H1 (cell line): ENCODE results near the gene SYF2. TPM values are rescaled to one million over a fixed set of nuclear protein-coding genes. Genes with fewer than 3 reads are reported as not detected.

Experiments
- CTCF ChIA-PET: fragments of 300-600 bp; sonication (Branson Sonifier 250); formaldehyde crosslinking; loops from one replicate; lab custom pipeline; 2021; ENCODE audit not compliant: partially characterized antibody; lab: Charles Lee
- POLR2A ChIA-PET: fragments of 300-600 bp; sonication (Branson Sonifier 250); formaldehyde crosslinking; loops from one replicate; lab custom pipeline; 2021; ENCODE audit warnings: inconsistent platforms; ENCODE audit not compliant: partially characterized antibody; lab: Charles Lee
- DNase-seq, 2 experiments: peaks; one replicate each; pipeline versions ENCODE4 v3.0.0 to v3.0.0-alpha.2; 2010 to 2022; ENCODE audit warnings: low spot score in 2 of 2, low read depth in 1 of 2, mixed read lengths in 1 of 2
- FAIRE-seq: peaks from 2 replicates; lab custom pipeline; 2011; peaks lifted over from hg19 to GRCh38; lab: Jason Lieb, UNC
- H2AFZ ChIP-seq: 2 replicates; pipeline ENCODE4 v1.8.1; 2012; ENCODE audit warnings: low read length, inconsistent platforms
- H2AK5ac ChIP-seq: 2 replicates; pipeline ENCODE4 v1.6.1; 2013; ENCODE audit warnings: low read depth, low read length
- H2BK120ac ChIP-seq: replicated peaks from 2 replicates; pipeline ENCODE3; 2013; ENCODE audit warnings: low read depth, low read length, inconsistent platforms
- H2BK12ac ChIP-seq: 2 replicates; pipeline ENCODE4 v1.6.1; 2013; ENCODE audit warnings: low read depth, low read length
- H2BK15ac ChIP-seq: 2 replicates; pipeline ENCODE4 v1.6.1; 2013; ENCODE audit warnings: low read length
- H2BK20ac ChIP-seq: 2 replicates; pipeline ENCODE4 v1.6.1; 2013; ENCODE audit warnings: low read length
- H2BK5ac ChIP-seq: 2 replicates; pipeline ENCODE4 v1.6.1; 2013; ENCODE audit warnings: low read depth, low read length
- H3K14ac ChIP-seq: 2 replicates; pipeline ENCODE4 v1.6.1; 2013; ENCODE audit warnings: inconsistent platforms; ENCODE audit not compliant: insufficient read length
- H3K18ac ChIP-seq: 2 replicates; pipeline ENCODE4 v1.6.1; 2013; ENCODE audit warnings: low read length; ENCODE audit errors: extremely low read depth
- H3K23ac ChIP-seq: 2 replicates; pipeline ENCODE4 v1.6.1; 2013; ENCODE audit warnings: inconsistent platforms; ENCODE audit not compliant: insufficient read length
- H3K23me2 ChIP-seq: 2 replicates; pipeline ENCODE4 v1.6.1; 2013; ENCODE audit warnings: low read depth, low read length
- H3K27ac ChIP-seq: 2 replicates; pipeline ENCODE4 v1.6.1; 2011; ENCODE audit warnings: low read depth, low read length, inconsistent platforms
- H3K27me3 ChIP-seq, 4 experiments: replicated peaks in 1 of 4; 1 replicate in 1 of 4; 2 replicates in 3 of 4; pipeline versions ENCODE4 v1.6.1 to v1.8.1; 2011 to 2013; ENCODE audit warnings: low read length in 3 of 4, mild to moderate bottlenecking in 3 of 4, inconsistent platforms in 2 of 4, mixed read lengths in 2 of 4, moderate library complexity in 1 of 4; ENCODE audit not compliant: control insufficient read depth in 3 of 4, insufficient read depth in 3 of 4; ENCODE audit errors: extremely low read depth in 1 of 4
- H3K36me3 ChIP-seq, 4 experiments: 2 replicates each; pipeline versions ENCODE4 v1.6.1 to v1.8.1; 2011 to 2013; ENCODE audit warnings: mild to moderate bottlenecking in 4 of 4, low read length in 3 of 4, moderate library complexity in 2 of 4, control low read depth in 1 of 4, inconsistent platforms in 1 of 4; ENCODE audit not compliant: insufficient read depth in 4 of 4, control insufficient read depth in 2 of 4
- H3K4ac ChIP-seq: replicated peaks from 2 replicates; pipeline ENCODE3; 2013; ENCODE audit warnings: low read length, low read depth, mixed read lengths, inconsistent platforms; ENCODE audit not compliant: insufficient read length
- H3K4me1 ChIP-seq, 4 experiments: replicated peaks in 1 of 4; 1 replicate in 1 of 4; 2 replicates in 3 of 4; pipeline versions ENCODE4 v1.6.1 to v1.8.1; 2011 to 2013; ENCODE audit warnings: low read length in 3 of 4, inconsistent platforms in 2 of 4, mixed read lengths in 1 of 4; ENCODE audit not compliant: insufficient read depth in 4 of 4, control insufficient read depth in 3 of 4
- H3K4me2 ChIP-seq, 2 experiments: 2 replicates each; pipeline versions ENCODE4 v1.6.1 to v1.8.1; 2011 to 2013; ENCODE audit warnings: low read depth in 2 of 2, low read length in 2 of 2, control low read depth in 1 of 2, inconsistent platforms in 1 of 2, mild to moderate bottlenecking in 1 of 2; ENCODE audit not compliant: insufficient read depth in 1 of 2
- H3K4me3 ChIP-seq, 4 experiments: fragments of 200-600, 300-600 bp in 1 of 4; sonication (generic), shearing (Covaris generic), sonication (Bioruptor Twin) in 1 of 4; 2 replicates each; pipeline versions ENCODE4 v1.5.1 to v1.8.1; 2011 to 2016; ENCODE audit warnings: low read length in 4 of 4, low read depth in 3 of 4, control low read depth in 2 of 4, inconsistent platforms in 2 of 4, mild to moderate bottlenecking in 2 of 4, mixed read lengths in 1 of 4, moderate library complexity in 1 of 4; ENCODE audit not compliant: insufficient read depth in 2 of 4; ENCODE audit errors: extremely low read depth in 1 of 4
- H3K56ac ChIP-seq: replicated peaks from 2 replicates; pipeline ENCODE3; 2013; ENCODE audit warnings: low read depth, mild to moderate bottlenecking, mixed read lengths, low read length, inconsistent platforms; ENCODE audit not compliant: insufficient read length
- H3K79me1 ChIP-seq: 2 replicates; pipeline ENCODE4 v1.6.1; 2013; ENCODE audit warnings: low read depth, low read length, control low read depth
- H3K79me2 ChIP-seq, 2 experiments: 2 replicates each; pipeline versions ENCODE4 v1.6.1 to v1.8.1; 2012 to 2013; ENCODE audit warnings: low read length in 2 of 2, mild to moderate bottlenecking in 2 of 2, inconsistent platforms in 1 of 2; ENCODE audit not compliant: insufficient read depth in 2 of 2, control insufficient read depth in 1 of 2
- H3K9ac ChIP-seq, 4 experiments: replicated peaks in 1 of 4; 1 replicate in 1 of 4; 2 replicates in 3 of 4; pipeline versions ENCODE4 v1.6.1 to v1.8.1; 2011 to 2013; ENCODE audit warnings: low read depth in 3 of 4, low read length in 3 of 4, control low read depth in 2 of 4, mild to moderate bottlenecking in 2 of 4, moderate library complexity in 2 of 4, inconsistent platforms in 1 of 4; ENCODE audit errors: extremely low read depth in 1 of 4
- H3K9me3 ChIP-seq, 2 experiments: 2 replicates each; pipeline versions ENCODE4 v1.6.1 to v1.8.1; 2012 to 2013; ENCODE audit warnings: mild to moderate bottlenecking in 2 of 2, moderate library complexity in 2 of 2, control low read depth in 1 of 2, inconsistent platforms in 1 of 2, low read depth in 1 of 2, low read length in 1 of 2, mixed read lengths in 1 of 2; ENCODE audit not compliant: insufficient read depth in 2 of 2
- H4K20me1 ChIP-seq, 2 experiments: replicated peaks in 1 of 2; 2 replicates each; pipeline versions ENCODE3 to v1.8.1; 2011 to 2013; ENCODE audit warnings: inconsistent platforms in 2 of 2, low read length in 2 of 2, mild to moderate bottlenecking in 1 of 2; ENCODE audit not compliant: insufficient read depth in 2 of 2, control insufficient read depth in 1 of 2
- H4K5ac ChIP-seq: 2 replicates; pipeline ENCODE4 v1.6.1; 2013; ENCODE audit warnings: low read length, low read depth, mixed read lengths, inconsistent platforms; ENCODE audit not compliant: insufficient read length
- H4K8ac ChIP-seq: 2 replicates; pipeline ENCODE4 v1.8.0; 2013; ENCODE audit warnings: mild to moderate bottlenecking, moderate library complexity, low read length, inconsistent platforms; ENCODE audit not compliant: insufficient read depth; ENCODE audit errors: extremely low read depth
- H4K91ac ChIP-seq: replicated peaks from 2 replicates; pipeline ENCODE3; 2013; ENCODE audit warnings: low read length, mixed read lengths, inconsistent platforms; ENCODE audit not compliant: insufficient read length
- CHD1 ChIP-seq: IDR thresholded peaks from 2 replicates; pipeline ENCODE4 v1.6.1; 2012; ENCODE audit warnings: low read depth, low read length, improper control_type of control experiment
- WGBS, 2 experiments: shearing (Covaris generic) in 1 of 2; methylation state at CpG; one replicate each; pipeline versions ENCODE4 v1.1.6 to v1.1.7; 2013 to 2015; ENCODE audit warnings: low lambda C conversion rate in 2 of 2, mixed read lengths in 2 of 2, inconsistent platforms in 1 of 2, low coverage in 1 of 2, missing lambda C conversion rate in 1 of 2; ENCODE audit not compliant: insufficient replicate concordance in 2 of 2, insufficient coverage in 1 of 2, insufficient read length in 1 of 2; ENCODE audit errors: extremely low coverage in 1 of 2, missing lambda C conversion rate in 1 of 2; 5-methylcytosine and 5-hydroxymethylcytosine counted together
- polyA plus RNA-seq, 7 experiments: library from polyadenylated mRNA; depleted of rRNA in 3 of 7; stranded (reverse) in 5 of 7; unstranded in 2 of 7; fragments of >200 nt in 5 of 7; fragments of 200-250 nt in 2 of 7; gene quantifications; 1 replicate in 5 of 7; 2 replicates in 1 of 7; 4 replicates in 1 of 7; pipeline versions ENCODE4 v1.2.1 to v1.2.3, GENCODE V29; 2011 to 2013; ENCODE audit warnings: missing spikeins in 2 of 7, mixed read lengths in 2 of 7
- total RNA-seq: library from RNA; stranded (reverse); fragmentation: NEBNext Ultra II Directional; extraction: Animal tissue kit (Norgen Biotek cat#: 25700); gene quantifications from 2 replicates; pipeline ENCODE4 v1.2.1, GENCODE V29; 2021

Gene SYF2
- total and polyA plus RNA-seq, 2 of the 8 experiments (the other 6 are each of a cell fraction or from before 2014, with no cell fraction given), result 7.5 to 33.0 TPM

DNA sequence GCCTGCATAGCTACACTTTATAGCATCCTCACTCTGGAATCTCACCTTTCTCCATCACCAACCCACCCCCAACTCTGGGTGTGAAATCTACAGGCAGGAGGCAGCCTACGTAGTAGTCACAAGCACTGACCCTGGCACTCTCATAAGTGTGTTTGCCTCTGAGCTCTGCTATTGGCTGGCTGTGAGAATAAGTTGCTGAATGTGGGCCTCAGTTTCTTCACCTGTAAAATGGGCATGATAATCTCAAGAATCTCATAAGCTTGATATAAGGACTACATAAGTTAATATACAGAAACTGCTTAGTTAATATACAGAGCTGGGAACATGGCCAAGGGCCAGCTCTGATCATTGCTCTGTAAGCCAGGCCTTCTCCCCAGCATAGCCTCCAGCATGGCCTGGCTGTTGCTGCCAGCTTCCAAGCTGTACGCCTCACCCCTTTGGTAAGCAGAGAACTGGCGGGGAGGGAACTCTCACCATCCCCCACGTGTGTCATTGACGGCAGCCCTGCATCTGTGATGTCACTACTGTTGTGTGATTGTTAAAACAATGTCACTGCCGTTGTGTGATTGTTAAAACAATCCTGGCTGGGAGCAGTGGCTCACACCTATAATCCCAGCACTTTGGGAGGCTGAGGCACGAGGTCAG, 53.3 kb downstream of the SYF2 start:
- POLR2A ChIA-PET, result no interaction called here
- Histone ChIP-seq H4K8ac (peak overlapping the region; percentile 63; the same call in 1 of the 2 replicates), H3K36me3 (no peaks in the 10 kb centered on the region), H3K23me2 (no peaks in the 10 kb centered on the region), H3K27ac (no peak overlapping the region), H3K9ac (no peak overlapping the region), H2BK5ac (no peak overlapping the region), H2BK20ac (no peak overlapping the region), H2BK12ac (no peak overlapping the region), H3K14ac (no peak overlapping the region), H3K23ac (no peak overlapping the region), H3K9me3 (no peaks in the 10 kb centered on the region; a peak in 1 of 4 replicates), H3K4me3 (no peak overlapping the region), H3K56ac (no peak overlapping the region), H3K4me2 (no peak overlapping the region), H2AFZ (no peak overlapping the region), H2BK120ac (no peak overlapping the region), H4K91ac (no peak overlapping the region), H2AK5ac (no peak overlapping the region), H3K79me2 (no peaks in the 10 kb centered on the region), H3K27me3 (no peaks in the 10 kb centered on the region), H3K4me1 (no peaks in the 10 kb centered on the region), H3K18ac (no peak overlapping the region), H4K20me1 (no peaks in the 10 kb centered on the region), H3K79me1 (no peaks in the 10 kb centered on the region), H2BK15ac (no peak overlapping the region), H3K4ac (no peak overlapping the region), H4K5ac (no peak overlapping the region)
- FAIRE-seq, result no peak
- no peak for TF ChIP-seq CHD1
- CTCF ChIA-PET, result interaction anchor here (0.6 to 1.9 kb wide), 7 partner anchors 10 to 330 kb away, joined by 3 to 9 read pairs (median 4); no protein-coding TSS in a partner anchor
- 87% methylated on average over 7 of the region's 7 CpGs; no CpG with 5 or more reads in 1 of the 2 experiments for WGBS, 2 experiments
- peak in 1 of 2 experiments; percentile 28 for DNase-seq
